GM12872 (cell line): ENCODE measurements around the gene MRPL20.

Source experiments
- CTCF ChIP-seq: IDR thresholded peaks from 3 replicates; pipeline ENCODE4 v1.5.1; 2011; ENCODE audit warnings: low read depth, mild to moderate bottlenecking, low read length, moderate library complexity; ENCODE audit not compliant: insufficient read depth

MRPL20 gene

GRCh38 chr1:1427106-1427819 lies 20.2 kb upstream of the MRPL20 start:
- no peak for TF ChIP-seq CTCF

- TF ChIP-seq CTCF: no peak
Measured at GRCh38 chr1:1426496-1427105, 19.5 kb upstream of the MRPL20 start.

GRCh38 chr1:1425753-1426495 lies 18.8 kb upstream of the MRPL20 start:
- TF ChIP-seq CTCF: no peak

GRCh38 chr1:1425426-1425752 lies 18.3 kb upstream of the MRPL20 start:
- TF ChIP-seq CTCF: no peak

GRCh38 chr1:1424707-1425106 lies 17.6 kb upstream of the MRPL20 start:
- no peak for TF ChIP-seq CTCF

- no peak for TF ChIP-seq CTCF
Measured at GRCh38 chr1:1423245-1423597, 16.1 kb upstream of the MRPL20 start.

GRCh38 chr1:1422465-1423244 lies 15.6 kb upstream of the MRPL20 start:
- no peak for TF ChIP-seq CTCF
